Endothelial cell of umbilical vein (primary cell): ENCODE data around the gene SMAD3. TPM values are rescaled to one million over a fixed set of nuclear protein-coding genes. Genes with fewer than 3 reads are reported as not detected.

Experiments
- BruUV-seq: library from RNA; stranded (reverse); fragments of 400-500 nt; replicated peaks from 2 replicates; lab custom pipeline; 2021; lab: Mats Ljungman, UMichigan
- CTCF ChIA-PET: fragments of 300-600, 350-600 bp; sonication (Branson Sonifier 250); formaldehyde crosslinking; loops from one replicate; lab custom pipeline; 2021; ENCODE audit warnings: antibody characterized with exemption, inconsistent platforms; lab: Charles Lee
- POLR2A ChIA-PET: fragments of 300-600, 350-600 bp; sonication (Branson Sonifier 250); formaldehyde crosslinking; loops from one replicate; lab custom pipeline; 2021; ENCODE audit warnings: antibody characterized with exemption, inconsistent platforms; lab: Charles Lee
- DNase-seq: peaks from one replicate; pipeline ENCODE4 v3.0.0-alpha.2; 2011; ENCODE audit warnings: low read depth, low spot score
- FAIRE-seq: peaks from 2 replicates; lab custom pipeline; 2011; peaks lifted over from hg19 to GRCh38; lab: Jason Lieb, UNC
- H2AFZ ChIP-seq: 2 replicates; pipeline ENCODE4 v1.6.0; 2012; ENCODE audit warnings: low read depth, low read length, control low read depth, inconsistent platforms
- H3K27ac ChIP-seq: 2 replicates; pipeline ENCODE4 v1.5.1; 2011; ENCODE audit warnings: low read depth, mild to moderate bottlenecking, control low read depth, low read length, moderate library complexity; ENCODE audit not compliant: insufficient read depth
- H3K27me3 ChIP-seq, 2 experiments: 2 replicates each; pipeline versions ENCODE4 v1.6.0 to v1.6.1; 2011; ENCODE audit warnings: low read length in 2 of 2, mixed read lengths in 1 of 2; ENCODE audit not compliant: control insufficient read depth in 2 of 2, insufficient read depth in 2 of 2
- H3K36me3 ChIP-seq, 2 experiments: 2 replicates in 1 of 2; 3 replicates in 1 of 2; pipeline ENCODE4 v1.5.1; 2011; ENCODE audit warnings: low read length in 2 of 2, mild to moderate bottlenecking in 1 of 2, moderate library complexity in 1 of 2; ENCODE audit not compliant: control insufficient read depth in 2 of 2, insufficient read depth in 2 of 2; ENCODE audit errors: extremely low read depth in 1 of 2
- H3K4me1 ChIP-seq: 3 replicates; pipeline ENCODE4 v1.5.1; 2011; ENCODE audit warnings: mild to moderate bottlenecking, low read length; ENCODE audit not compliant: control insufficient read depth, insufficient read depth; ENCODE audit errors: extremely low read depth
- H3K4me2 ChIP-seq: 2 replicates; pipeline ENCODE4 v1.6.1; 2011; ENCODE audit warnings: low read length, control low read depth, mixed read lengths; ENCODE audit not compliant: insufficient read depth
- H3K4me3 ChIP-seq, 3 experiments: fragments of 200-600 bp in 1 of 3; sonication (generic), shearing (Covaris generic) in 1 of 3; replicated peaks in 1 of 3; 2 replicates each; pipeline ENCODE4 v1.5.1; 2011 to 2016; ENCODE audit warnings: control low read depth in 3 of 3, low read length in 3 of 3, mild to moderate bottlenecking in 2 of 3, inconsistent platforms in 1 of 3, low read depth in 1 of 3, moderate library complexity in 1 of 3; ENCODE audit not compliant: insufficient read depth in 1 of 3
- H3K79me2 ChIP-seq: 2 replicates; pipeline ENCODE4 v1.6.0; 2012; ENCODE audit warnings: low read length, inconsistent platforms; ENCODE audit not compliant: control insufficient read depth, insufficient read depth
- H3K9ac ChIP-seq: replicated peaks from 2 replicates; pipeline ENCODE3; 2011; ENCODE audit warnings: low read length, control low read depth; ENCODE audit not compliant: insufficient read depth; ENCODE audit errors: extremely low read depth
- H3K9me1 ChIP-seq: replicated peaks from 3 replicates; pipeline ENCODE4 v1.6.0; 2011; ENCODE audit warnings: mild to moderate bottlenecking, low read length; ENCODE audit not compliant: control insufficient read depth, insufficient read depth; ENCODE audit errors: extremely low read depth
- H3K9me3 ChIP-seq: replicated peaks from 2 replicates; pipeline ENCODE4 v1.5.1; 2012; ENCODE audit warnings: low read length, inconsistent platforms; ENCODE audit not compliant: control insufficient read depth, insufficient read depth
- H4K20me1 ChIP-seq: replicated peaks from 2 replicates; pipeline ENCODE3; 2011; ENCODE audit warnings: mild to moderate bottlenecking, low read length; ENCODE audit not compliant: control insufficient read depth, insufficient read depth; ENCODE audit errors: extremely low read depth
- EZH2 ChIP-seq: IDR thresholded peaks from 2 replicates; pipeline ENCODE4 v1.6.1; 2012; ENCODE audit warnings: borderline replicate concordance, low read depth, mild to moderate bottlenecking, moderate library complexity, low read length, inconsistent platforms; ENCODE audit not compliant: severe bottlenecking
- FOS ChIP-seq: IDR thresholded peaks from 2 replicates; pipeline ENCODE4 v1.6.1; 2011; ENCODE audit warnings: mild to moderate bottlenecking, low read length, moderate library complexity, borderline replicate concordance; ENCODE audit not compliant: insufficient read depth
- GATA2 ChIP-seq: IDR thresholded peaks from 2 replicates; pipeline ENCODE4 v1.7.0; 2011; ENCODE audit warnings: low read depth, mild to moderate bottlenecking, moderate library complexity, mixed read lengths, low read length; ENCODE audit not compliant: insufficient read length, insufficient read depth
- JUN ChIP-seq: IDR thresholded peaks from 2 replicates; pipeline ENCODE4 v1.6.1; 2011; ENCODE audit warnings: borderline replicate concordance, low read depth; ENCODE audit not compliant: insufficient read length, insufficient read depth
- MAX ChIP-seq: IDR thresholded peaks from 2 replicates; pipeline ENCODE4 v1.6.1; 2011; ENCODE audit not compliant: insufficient read depth, insufficient read length
- MYC ChIP-seq: IDR thresholded peaks from one replicate; pipeline ENCODE4 v1.6.1; 2011; ENCODE audit warnings: mild to moderate bottlenecking, low read depth, low read length
- POLR2A ChIP-seq: IDR thresholded peaks from 2 replicates; pipeline ENCODE4 v1.6.1; 2012; ENCODE audit warnings: low read depth, mild to moderate bottlenecking, control low read depth, low read length
- POLR2AphosphoS5 ChIP-seq: IDR thresholded peaks from 2 replicates; pipeline ENCODE4 v1.6.1; 2012; ENCODE audit warnings: low read depth, mild to moderate bottlenecking, control low read depth, low read length, moderate library complexity; ENCODE audit not compliant: insufficient read depth
- dilution Hi-C: fragments of 300-500 bp; cut with MboI; formaldehyde crosslinking; loops from one replicate; pipeline ENCODE4 v1.15.0; 2019; ENCODE audit warnings: low sequenced_read_pairs; ENCODE audit not compliant: extremely low pct_ligation_motif_present
- intact Hi-C: fragments of 100-400 bp; cut with micrococcal nuclease; formaldehyde crosslinking; loops from one replicate; pipeline ENCODE4 v1.10.0; 2022
- polyA plus RNA-seq, 4 experiments: library from polyadenylated mRNA; depleted of rRNA in 3 of 4; stranded (reverse) in 3 of 4; unstranded in 1 of 4; fragments of >200 nt; gene quantifications; 2 replicates each; pipeline versions ENCODE4 v1.2.1 to v1.2.3, GENCODE V29; 2011 to 2012; ENCODE audit warnings: missing spikeins in 1 of 4
- total RNA-seq: library from RNA; stranded (reverse); gene quantifications from 2 replicates; pipeline ENCODE4 v1.2.3, GENCODE V29; 2021
- TF ChIP-seq, protein P1 (sequence below), 2 donors: IDR thresholded peaks; 1 replicate in 1 of 2; 2 replicates in 1 of 2; pipeline ENCODE4 v1.5.1; 2011; ENCODE audit warnings: low read length in 2 of 2, mild to moderate bottlenecking in 2 of 2, moderate library complexity in 2 of 2, control low read depth in 1 of 2, inconsistent platforms in 1 of 2, low read depth in 1 of 2; ENCODE audit not compliant: insufficient read depth in 1 of 2; ENCODE audit errors: extremely low read depth in 1 of 2

Gene SMAD3
- total and polyA plus RNA-seq, 2 donors (not counting 3 experiments of a cell fraction or from before 2014, with no cell fraction given) = 56.4 to 88.2 TPM

GRCh38 chr15:67188551-67189218, 123.3 kb downstream of the SMAD3 start:
- dilution Hi-C loops (no loop called here), intact Hi-C loops (no loop called here)
- no peak overlapping the region for H2AFZ ChIP-seq
- no peaks in the 10 kb centered on the region for H3K4me1 ChIP-seq
- H3K9me3 ChIP-seq = no peaks in the 10 kb centered on the region
- H3K27ac ChIP-seq = no peak overlapping the region
- H3K9ac ChIP-seq = no peak overlapping the region
- H4K20me1 ChIP-seq = no peaks in the 10 kb centered on the region
- no peaks in the 10 kb centered on the region for H3K27me3 ChIP-seq
- H3K9me1 ChIP-seq = no peaks in the 10 kb centered on the region
- BruUV-seq = no TSS peak
- DNase-seq = no peak
- FAIRE-seq = no peak
- ChIA-PET CTCF (interaction anchor here (0.7 to 1.4 kb wide), 3 partner anchors 48 to 242 kb away, joined by 3 read pairs; no protein-coding TSS in a partner anchor), POLR2A (no interaction called here)
- H3K79me2 ChIP-seq = no peaks in the 10 kb centered on the region
- no peak overlapping the region for H3K4me3 ChIP-seq
- peaks cover 33 to 47% of the 10 kb centered on the region in 2 experiments for H3K36me3 ChIP-seq
- no peak overlapping the region for H3K4me2 ChIP-seq
- TF ChIP-seq, protein P1, sequence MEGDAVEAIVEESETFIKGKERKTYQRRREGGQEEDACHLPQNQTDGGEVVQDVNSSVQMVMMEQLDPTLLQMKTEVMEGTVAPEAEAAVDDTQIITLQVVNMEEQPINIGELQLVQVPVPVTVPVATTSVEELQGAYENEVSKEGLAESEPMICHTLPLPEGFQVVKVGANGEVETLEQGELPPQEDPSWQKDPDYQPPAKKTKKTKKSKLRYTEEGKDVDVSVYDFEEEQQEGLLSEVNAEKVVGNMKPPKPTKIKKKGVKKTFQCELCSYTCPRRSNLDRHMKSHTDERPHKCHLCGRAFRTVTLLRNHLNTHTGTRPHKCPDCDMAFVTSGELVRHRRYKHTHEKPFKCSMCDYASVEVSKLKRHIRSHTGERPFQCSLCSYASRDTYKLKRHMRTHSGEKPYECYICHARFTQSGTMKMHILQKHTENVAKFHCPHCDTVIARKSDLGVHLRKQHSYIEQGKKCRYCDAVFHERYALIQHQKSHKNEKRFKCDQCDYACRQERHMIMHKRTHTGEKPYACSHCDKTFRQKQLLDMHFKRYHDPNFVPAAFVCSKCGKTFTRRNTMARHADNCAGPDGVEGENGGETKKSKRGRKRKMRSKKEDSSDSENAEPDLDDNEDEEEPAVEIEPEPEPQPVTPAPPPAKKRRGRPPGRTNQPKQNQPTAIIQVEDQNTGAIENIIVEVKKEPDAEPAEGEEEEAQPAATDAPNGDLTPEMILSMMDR (IDR thresholded peaks at IDR 0.05; ENCODE audit: extremely low read depth in 1 of 2, insufficient read depth in 1 of 2, low read depth in 1 of 2, low read length in 2 of 2) = no peak
- TF ChIP-seq JUN = no peak
- TF ChIP-seq GATA2 = no peak
- TF ChIP-seq POLR2A = no peak
- no peak for TF ChIP-seq FOS
- TF ChIP-seq EZH2 = no peak
- no peak for TF ChIP-seq MYC
- no peak for TF ChIP-seq POLR2AphosphoS5
- no peak for TF ChIP-seq MAX
